ENCODE data around the gene ITGB1BP2. TPM values are rescaled to one million over a fixed set of nuclear protein-coding genes. Genes with fewer than 3 reads are reported as not detected.
"Not testable (repeated sequence)": the region's sequence is repeated elsewhere in the genome, so short reads cannot be mapped to it uniquely, and the experiment has no call there.

Gene ITGB1BP2
- total RNA-seq: 1 to 10 TPM; 4.4 to 5.1 TPM

GRCh38 chrX:71301195-71301924 lies at the start of gene ITGB1BP2:
Gene ITGB1BP2 (plus strand): TSS chrX:71301750. CDS start chrX:71301807, 57 bp downstream.
- Mint-ChIP-seq H3K9me3 (no peaks in the 10 kb centered on the region), H3K4me3 (no peak within 1 kb of the TSS), H3K27me3 (ENCODE audit: low read depth) (no peaks in the 10 kb centered on the region), H3K4me1 (ENCODE audit: low read depth) (peaks cover 18% of the 10 kb centered on the region), H3K27ac (peak within 1 kb of the TSS; percentile 69), H3K36me3 (ENCODE audit: low read depth) (peaks cover 51% of the 10 kb centered on the region)
- CTCF ChIA-PET: no interaction called here
- DNase-seq: no peak
- intact Hi-C loops (cut with micrococcal nuclease): loop anchor here (2.0 kb wide), 1 partner anchor 17 kb away; no protein-coding TSS in a partner anchor

DNA sequence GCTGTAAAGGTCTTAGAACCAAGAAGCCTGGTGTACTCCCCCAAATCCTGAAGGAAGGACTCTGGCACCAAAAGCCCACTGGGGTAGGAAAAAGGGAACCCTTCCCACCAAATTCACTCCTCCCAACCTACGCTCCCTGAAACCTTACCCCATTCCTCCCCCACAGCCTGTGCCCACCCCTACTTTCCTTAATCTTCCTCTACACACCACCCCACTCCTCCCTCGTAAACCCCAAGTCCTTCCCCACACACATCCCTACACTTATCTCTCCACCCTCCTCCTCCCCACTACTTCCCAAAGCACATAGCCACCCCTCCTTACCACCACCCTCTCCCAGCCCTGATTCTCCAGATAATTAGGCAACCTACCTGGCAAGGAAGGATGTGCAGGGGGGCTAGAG lies 49.3 kb upstream of the ITGB1BP2 start:
- intact Hi-C loops (cut with micrococcal nuclease): loop anchor here (5.0 kb wide), 1 partner anchor 185 kb away; the partner anchor contains the start of gene SNX12
- H3K4me3 Mint-ChIP-seq: peak overlapping the region; percentile 48
- no peak overlapping the region for H3K27ac Mint-ChIP-seq
- DNase-seq: no peak
- H3K36me3 Mint-ChIP-seq (ENCODE audit: low read depth): no peaks in the 10 kb centered on the region
- no peaks in the 10 kb centered on the region for H3K27me3 Mint-ChIP-seq (ENCODE audit: low read depth)
- CTCF ChIA-PET: no interaction called here
- peaks cover 29% of the 10 kb centered on the region for H3K4me1 Mint-ChIP-seq (ENCODE audit: low read depth)
- H3K9me3 Mint-ChIP-seq: no peaks in the 10 kb centered on the region

DNA sequence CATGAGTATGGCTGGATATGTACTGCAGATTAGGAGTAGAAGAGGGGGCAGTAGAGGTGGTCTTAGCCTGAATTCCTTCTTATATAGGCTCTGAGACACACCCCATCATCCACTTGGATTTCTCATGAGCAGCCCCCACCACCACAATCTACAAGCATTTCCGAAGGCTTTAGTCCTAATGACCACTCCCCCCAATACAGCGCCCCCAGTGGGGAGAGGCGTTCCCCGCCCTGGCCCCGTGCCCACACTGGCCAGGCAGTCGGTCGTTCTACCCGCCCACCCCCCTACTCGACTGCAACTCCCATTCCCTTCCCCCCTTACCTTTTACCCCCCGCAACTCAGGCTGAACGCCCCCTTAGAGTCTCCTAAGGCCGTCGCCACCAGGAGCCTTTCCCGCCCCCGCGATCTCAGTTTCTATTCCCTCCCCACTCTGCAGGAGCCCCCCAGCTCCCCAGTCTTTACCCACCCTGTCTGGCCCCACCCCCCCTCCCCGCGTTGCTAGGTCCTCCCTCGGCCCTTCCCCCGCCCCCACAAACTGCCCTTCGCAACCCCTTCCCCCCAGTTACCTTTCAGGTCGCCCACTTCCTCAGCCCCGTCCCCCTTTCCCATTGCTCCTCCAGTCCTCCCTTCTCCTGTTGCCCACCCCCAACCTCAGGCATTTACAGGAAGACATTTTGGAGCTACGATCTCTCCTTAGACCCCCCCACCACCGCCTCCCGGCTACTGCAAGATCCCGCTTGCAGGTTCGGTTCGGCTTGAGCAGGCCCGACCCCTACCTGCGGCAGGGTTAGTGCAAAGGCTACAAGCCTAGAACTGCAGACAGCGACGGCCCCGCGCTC lies 48.1 kb upstream of the ITGB1BP2 start:
- Mint-ChIP-seq H3K4me3 (peak overlapping the region; percentile 87), H3K4me1 (ENCODE audit: low read depth) (peaks cover 29% of the 10 kb centered on the region), H3K27me3 (ENCODE audit: low read depth) (no peaks in the 10 kb centered on the region), H3K9me3 (no peaks in the 10 kb centered on the region), H3K27ac (peak overlapping the region; percentile 76), H3K36me3 (ENCODE audit: low read depth) (no peaks in the 10 kb centered on the region)
- peak; percentile 39 for DNase-seq
- CTCF ChIA-PET: interaction anchor here (0.7 to 1.0 kb wide), 2 partner anchors 101 to 258 kb away, joined by 3 read pairs; no protein-coding TSS in a partner anchor
- intact Hi-C loops (cut with micrococcal nuclease): loop anchor here (1.0 to 5.0 kb wide), 5 partner anchors 30 to 186 kb away; partner anchors contain the start of genes NONO, SNX12 and TAF1

DNA sequence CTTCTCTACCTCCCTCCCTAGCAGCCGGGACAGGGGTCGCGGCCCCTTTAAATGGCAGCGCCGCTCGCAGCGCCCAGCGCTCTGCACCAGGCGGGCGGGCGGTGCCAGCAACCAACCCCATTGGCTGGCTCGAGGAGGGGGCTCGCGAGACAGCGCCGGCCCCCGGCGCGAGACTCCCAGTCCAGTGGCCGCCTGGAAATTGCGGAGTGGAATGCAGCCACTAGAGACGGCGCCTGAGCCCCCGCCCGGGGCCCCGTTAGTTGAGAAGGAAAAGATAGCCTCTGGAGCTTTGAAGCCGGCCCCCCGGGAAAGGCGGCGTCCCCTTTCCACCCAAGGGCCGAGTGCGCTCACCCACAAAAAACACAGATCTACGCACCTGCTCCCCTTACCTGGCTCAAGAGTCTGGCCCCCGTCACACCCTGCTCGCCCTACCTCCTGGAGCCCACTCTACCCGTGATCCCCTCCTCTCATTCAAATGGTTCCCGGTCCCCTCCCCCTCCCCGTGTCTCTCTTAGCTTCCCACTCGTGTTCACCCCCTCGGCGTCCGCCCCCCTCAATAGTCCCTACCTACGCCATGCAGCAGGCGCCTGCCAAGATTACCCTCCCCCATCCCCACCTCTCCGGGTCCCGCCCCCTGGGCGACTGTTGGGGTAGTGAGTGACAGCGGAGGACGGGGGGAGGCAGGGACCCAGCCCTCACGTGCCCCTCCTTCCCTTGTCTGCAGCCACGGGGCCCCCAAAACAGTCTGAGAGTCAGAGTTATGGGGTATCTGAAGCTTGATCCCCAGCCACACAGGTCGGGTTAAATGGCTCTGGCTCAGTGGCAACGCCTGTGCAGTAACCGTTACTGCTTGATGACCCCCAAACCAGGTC lies 47.2 kb upstream of the ITGB1BP2 start, which contains the start of gene ZMYM3:
Gene ZMYM3 (minus strand): TSS at position 49 of the 872 bp plus-strand sequence. CDS start 885 bp downstream, outside the sequence.
- Mint-ChIP-seq H3K4me1 (ENCODE audit: low read depth) (peaks cover 29% of the 10 kb centered on the region), H3K4me3 (peak within 1 kb of the TSS; percentile 87), H3K27ac (peak within 1 kb of the TSS; percentile 76), H3K36me3 (ENCODE audit: low read depth) (no peaks in the 10 kb centered on the region), H3K27me3 (ENCODE audit: low read depth) (no peaks in the 10 kb centered on the region), H3K9me3 (no peaks in the 10 kb centered on the region)
- DNase-seq: peak; percentile 70
- intact Hi-C loops (cut with micrococcal nuclease): loop anchor here (1.0 to 5.0 kb wide), 5 partner anchors 29 to 187 kb away; partner anchors contain the start of genes NONO, SNX12 and TAF1
- CTCF ChIA-PET: interaction anchor here (0.7 to 1.3 kb wide), 3 partner anchors 29 to 258 kb away, joined by 3 read pairs; partner anchors contain the start of gene NONO

DNA sequence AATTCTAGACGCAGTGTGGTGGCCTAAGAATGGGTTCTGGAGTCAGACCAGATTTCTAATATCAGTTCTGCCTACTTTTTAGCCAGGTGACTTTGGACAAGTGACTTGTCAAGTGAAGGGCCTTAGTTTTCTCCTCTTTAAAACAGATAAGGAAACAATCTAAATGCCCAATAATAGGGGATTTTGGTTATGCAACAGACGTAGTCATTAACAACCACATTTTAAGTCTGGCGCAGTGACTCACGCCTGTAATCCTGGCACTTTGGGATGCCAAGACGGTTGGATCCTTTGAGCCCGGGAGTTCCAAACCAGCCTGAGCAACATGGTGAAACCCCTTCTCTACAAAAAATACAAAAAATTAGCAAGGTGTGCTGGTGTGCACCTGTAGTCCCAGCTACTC lies 45.5 kb upstream of the ITGB1BP2 start:
- Mint-ChIP-seq H3K4me3 (no peak overlapping the region), H3K9me3 (no peaks in the 10 kb centered on the region), H3K36me3 (ENCODE audit: low read depth) (no peaks in the 10 kb centered on the region), H3K27me3 (ENCODE audit: low read depth) (no peaks in the 10 kb centered on the region), H3K4me1 (ENCODE audit: low read depth) (peaks cover 24% of the 10 kb centered on the region), H3K27ac (no peak overlapping the region)
- intact Hi-C loops (cut with micrococcal nuclease): no loop called here
- DNase-seq: no peak
- CTCF ChIA-PET: no interaction called here

GRCh38 chrX:71256856-71257255 lies 44.7 kb upstream of the ITGB1BP2 start:
- CTCF ChIA-PET: no interaction called here
- no peak for DNase-seq
- H3K27ac Mint-ChIP-seq: no peak overlapping the region
- no peaks in the 10 kb centered on the region for H3K27me3 Mint-ChIP-seq (ENCODE audit: low read depth)
- H3K9me3 Mint-ChIP-seq: no peaks in the 10 kb centered on the region
- no peak overlapping the region for H3K4me3 Mint-ChIP-seq
- H3K36me3 Mint-ChIP-seq (ENCODE audit: low read depth): no peaks in the 10 kb centered on the region
- peaks cover 16% of the 10 kb centered on the region for H3K4me1 Mint-ChIP-seq (ENCODE audit: low read depth)
- intact Hi-C loops (cut with micrococcal nuclease): no loop called here

- intact Hi-C loops (cut with micrococcal nuclease); H3K36me3 Mint-ChIP-seq (ENCODE audit: low read depth); DNase-seq; H3K27ac Mint-ChIP-seq; H3K4me1 Mint-ChIP-seq (ENCODE audit: low read depth); CTCF ChIA-PET; H3K4me3 Mint-ChIP-seq; H3K9me3 Mint-ChIP-seq; H3K27me3 Mint-ChIP-seq (ENCODE audit: low read depth): not testable (repeated sequence)
Measured at GRCh38 chrX:71268624-71269023, 32.9 kb upstream of the ITGB1BP2 start.

GRCh38 chrX:71269801-71270395 lies 31.7 kb upstream of the ITGB1BP2 start:
- intact Hi-C loops (cut with micrococcal nuclease): no loop called here
- H3K9me3 Mint-ChIP-seq: no peaks in the 10 kb centered on the region

GRCh38 chrX:71272313-71272712 lies 29.2 kb upstream of the ITGB1BP2 start:
- H3K9me3 Mint-ChIP-seq; H3K4me1 Mint-ChIP-seq (ENCODE audit: low read depth); CTCF ChIA-PET; H3K27me3 Mint-ChIP-seq (ENCODE audit: low read depth); DNase-seq; H3K27ac Mint-ChIP-seq; H3K4me3 Mint-ChIP-seq; intact Hi-C loops (cut with micrococcal nuclease); H3K36me3 Mint-ChIP-seq (ENCODE audit: low read depth): not testable (repeated sequence)

More at GRCh38 chrX:71269801-71270395, 31.7 kb upstream of the ITGB1BP2 start:
- no peaks in the 10 kb centered on the region for H3K36me3 Mint-ChIP-seq (ENCODE audit: low read depth)
- H3K27me3 Mint-ChIP-seq (ENCODE audit: low read depth): no peaks in the 10 kb centered on the region
- no peak overlapping the region for H3K27ac Mint-ChIP-seq
- no peak overlapping the region for H3K4me3 Mint-ChIP-seq
- no peaks in the 10 kb centered on the region for H3K4me1 Mint-ChIP-seq (ENCODE audit: low read depth)
- CTCF ChIA-PET: no interaction called here
- no peak for DNase-seq

DNA sequence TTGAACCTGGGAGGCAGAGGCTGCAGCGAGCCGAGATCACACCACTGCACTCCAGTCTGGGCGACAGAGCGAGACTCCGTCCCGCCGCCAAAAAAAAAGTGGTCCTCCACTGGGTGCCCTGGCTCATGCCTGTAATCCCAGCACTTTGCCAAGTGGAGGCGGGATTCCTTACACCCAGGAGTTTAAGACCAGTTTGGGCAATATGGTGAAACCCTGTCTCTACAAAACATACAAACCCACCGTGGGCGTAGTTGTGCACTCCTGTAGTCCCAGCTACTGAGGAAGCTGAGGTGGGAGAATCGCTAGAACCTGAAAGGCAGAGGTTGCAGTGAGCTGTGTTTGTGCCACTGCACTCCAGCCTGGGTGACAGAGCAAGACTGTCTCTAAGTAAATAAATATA lies 20.2 kb upstream of the ITGB1BP2 start:
- H3K4me1 Mint-ChIP-seq (ENCODE audit: low read depth); H3K9me3 Mint-ChIP-seq; CTCF ChIA-PET: not testable (repeated sequence)

More for the DNA sequence above, 20.2 kb upstream of the ITGB1BP2 start:
- H3K27me3 Mint-ChIP-seq (ENCODE audit: low read depth); intact Hi-C loops (cut with micrococcal nuclease); DNase-seq; H3K4me3 Mint-ChIP-seq; H3K27ac Mint-ChIP-seq: not testable (repeated sequence)
- peaks cover 21% of the 10 kb centered on the region for H3K36me3 Mint-ChIP-seq (ENCODE audit: low read depth)
